Thymus (tissue), 11 donors: Measurements from ENCODE around the gene LENG9. TPM values are rescaled to one million over a fixed set of nuclear protein-coding genes. Genes with fewer than 3 reads are reported as not detected.
"Not testable (repeated sequence)": the region's sequence is repeated elsewhere in the genome, so short reads cannot be mapped to it uniquely, and the experiment has no call there.

Experiments used
- DNase-seq, 9 donors: peaks; one replicate each; pipeline ENCODE4 v3.0.0-alpha.2; 2013; ENCODE audit warnings: low spot score in 9 of 9, low read depth in 6 of 9, missing footprints in 1 of 9
- H3K27ac ChIP-seq, 2 donors: one replicate each; pipeline ENCODE4 v1.5.1; 2013; ENCODE audit warnings: control low read depth in 1 of 2, low read depth in 1 of 2, low read length in 1 of 2, mild to moderate bottlenecking in 1 of 2, moderate library complexity in 1 of 2
- H3K27me3 ChIP-seq, 2 donors: one replicate each; pipeline ENCODE4 v1.5.1; 2013; ENCODE audit warnings: low read length in 1 of 2; ENCODE audit not compliant: control insufficient read depth in 2 of 2, insufficient read depth in 1 of 2
- H3K36me3 ChIP-seq, 2 donors: one replicate each; pipeline ENCODE4 v1.5.1; 2013; ENCODE audit warnings: low read length in 1 of 2, mild to moderate bottlenecking in 1 of 2, moderate library complexity in 1 of 2; ENCODE audit not compliant: control insufficient read depth in 2 of 2, insufficient read depth in 2 of 2
- H3K4me1 ChIP-seq, 2 donors: one replicate each; pipeline ENCODE4 v1.5.1; 2013; ENCODE audit warnings: low read length in 2 of 2; ENCODE audit not compliant: control insufficient read depth in 2 of 2, insufficient read depth in 2 of 2
- H3K4me3 ChIP-seq, 2 donors: one replicate each; pipeline ENCODE4 v1.5.1; 2013; ENCODE audit warnings: low read length in 2 of 2, control low read depth in 1 of 2, mild to moderate bottlenecking in 1 of 2
- H3K9me3 ChIP-seq, 2 donors: one replicate each; pipeline ENCODE4 v1.5.1; 2013; ENCODE audit warnings: low read length in 1 of 2, mild to moderate bottlenecking in 1 of 2; ENCODE audit not compliant: control insufficient read depth in 2 of 2, insufficient read depth in 1 of 2
- WGBS: extraction: QIAGEN DNeasy Blood & Tissue Kit; methylation state at CpG from one replicate; pipeline ENCODE4 v1.1.7; 2013; 5-methylcytosine and 5-hydroxymethylcytosine counted together
- polyA plus RNA-seq: library from polyadenylated mRNA; stranded (reverse); fragments of 200-250 nt; gene quantifications from one replicate; pipeline ENCODE4 v1.2.3, GENCODE V29; 2013
- total RNA-seq: library from RNA; stranded (reverse); fragments of 120-200 nt; gene quantifications from one replicate; pipeline ENCODE4 v1.2.4, GENCODE V29; 2013
- donor health status: healthy.

The LENG9 gene
- total and polyA plus RNA-seq, 2 donors = 2.1 to 2.2 TPM

DNA sequence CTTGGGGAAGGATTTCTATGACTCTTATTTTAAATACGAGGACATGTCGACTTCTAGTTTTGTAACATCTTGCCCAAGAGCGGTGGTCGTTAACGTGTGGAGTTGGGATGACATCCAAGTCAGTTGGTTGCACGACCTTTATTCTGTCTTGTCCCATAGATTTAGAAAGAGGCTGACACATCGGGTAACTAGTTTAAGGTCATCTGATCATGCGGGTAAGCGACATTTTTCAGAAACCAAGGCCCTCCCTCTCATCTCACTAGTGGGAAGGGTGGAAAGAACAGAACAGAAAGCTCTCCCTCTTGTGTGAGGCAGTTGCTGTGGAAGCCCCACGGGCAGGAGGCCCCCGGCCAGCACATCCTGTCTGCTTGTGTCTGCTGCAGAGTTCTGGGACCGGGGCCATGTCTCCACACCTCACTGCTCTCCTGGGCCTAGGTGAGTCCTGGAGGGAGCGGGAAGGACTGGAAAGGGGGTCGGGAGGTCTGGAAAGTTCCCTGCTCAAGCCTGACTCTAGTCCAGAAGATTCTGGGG lies 39.0 kb upstream of the LENG9 start, which contains the start of gene LAIR2:
LAIR2 (plus strand) TSS at position 314 of the 531 bp plus-strand sequence; CDS start at position 402, 88 bp downstream.
- Histone ChIP-seq H3K9me3 (no peaks in the 10 kb centered on the region), H3K4me1 (peaks cover 0 to 5% of the 10 kb centered on the region in 2 donors), H3K27ac (peak within 1 kb of the TSS in 1 of 2 donors; percentile 42), H3K4me3 (peak within 1 kb of the TSS in 1 of 2 donors; percentile 37), H3K27me3 (no peaks in the 10 kb centered on the region), H3K36me3 (no peaks in the 10 kb centered on the region)
- WGBS = 55% methylated on average over 14 of the region's 14 CpGs
- no peak for DNase-seq

DNA sequence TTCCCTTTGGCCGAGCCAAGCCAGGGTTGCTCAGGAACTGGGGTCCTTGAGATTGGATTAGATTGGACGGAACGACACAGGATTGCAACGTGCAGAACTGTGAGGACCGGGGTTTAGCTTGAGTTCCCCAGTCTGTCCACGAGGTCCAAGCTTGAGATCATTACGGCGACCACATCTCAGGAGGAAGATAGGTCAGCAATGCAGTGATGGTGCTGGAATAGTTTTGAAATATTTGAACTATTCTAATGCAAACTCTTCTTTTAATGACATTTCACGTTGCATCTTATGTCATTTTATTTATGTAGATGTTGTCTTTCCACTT lies 34.8 kb upstream of the LENG9 start:
- not testable (repeated sequence) for H3K36me3 ChIP-seq, H3K27me3 ChIP-seq, H3K27ac ChIP-seq, H3K4me1 ChIP-seq, DNase-seq, H3K9me3 ChIP-seq
- peak overlapping the region; percentile 16 to 21 for H3K4me3 ChIP-seq
- WGBS = 65% methylated on average over 9 of the region's 9 CpGs

DNA sequence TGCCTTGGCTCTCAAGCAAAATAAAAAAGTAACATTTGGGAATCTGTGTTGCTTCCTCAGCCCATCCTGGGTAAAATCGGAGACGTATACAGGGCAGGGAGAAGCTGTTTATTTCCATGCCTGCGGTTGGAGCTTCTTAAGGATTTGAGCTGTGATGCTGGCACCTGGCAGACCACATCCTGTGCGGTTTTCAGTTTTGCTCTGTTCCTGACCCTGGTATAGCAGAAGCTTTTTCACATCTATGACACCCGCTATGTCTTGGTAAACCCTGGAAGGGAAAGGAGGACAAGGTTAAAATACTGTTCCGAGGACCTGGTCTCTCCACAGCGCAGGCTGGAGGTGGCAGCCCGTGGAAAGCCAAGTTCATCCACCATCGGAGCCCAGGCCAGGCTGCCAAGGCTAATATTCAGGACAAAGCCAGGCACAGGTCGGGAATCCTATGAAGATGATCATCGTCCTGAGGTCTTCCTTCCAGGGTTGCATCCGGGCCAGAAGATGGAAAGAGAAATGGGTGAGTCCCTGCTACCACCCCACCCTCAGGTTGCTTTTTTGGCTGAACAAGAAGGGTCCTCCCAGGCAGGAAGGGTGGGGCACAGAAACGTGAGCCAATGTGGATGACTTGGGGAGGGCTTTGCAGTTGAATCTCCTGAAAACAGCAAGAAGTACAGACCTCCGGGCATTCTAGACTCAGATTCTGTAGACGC lies 34.3 kb upstream of the LENG9 start:
- H3K27me3 ChIP-seq, H3K4me1 ChIP-seq, H3K36me3 ChIP-seq, H3K9me3 ChIP-seq: not testable (repeated sequence)
- WGBS = 34% methylated on average over 9 of the region's 15 CpGs
- DNase-seq = peak in 2 of 9 donors; percentile 40 to 57
- peak overlapping the region in 1 of 2 donors; percentile 52 for H3K27ac ChIP-seq
- H3K4me3 ChIP-seq = peak overlapping the region; percentile 16 to 21

DNA sequence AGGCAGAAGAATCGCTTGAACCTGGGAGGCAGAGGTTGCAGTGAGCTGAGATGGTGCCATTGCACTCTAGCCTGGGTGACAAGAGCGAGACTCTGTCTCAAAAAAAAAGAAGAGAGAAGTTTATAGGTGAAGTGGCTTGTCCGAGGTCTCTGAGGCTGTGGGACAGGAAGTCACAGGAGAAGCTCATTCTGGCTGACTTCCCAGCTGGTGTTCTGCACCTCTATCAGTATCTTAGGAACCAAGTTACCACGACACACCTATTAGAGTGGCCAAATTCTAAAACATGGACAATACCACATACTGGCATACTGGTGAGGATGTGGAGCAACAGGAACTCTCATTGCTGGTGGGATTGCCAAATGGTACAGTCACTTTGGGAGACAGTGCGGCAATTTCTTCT lies 31.7 kb upstream of the LENG9 start:
- not testable (repeated sequence) for DNase-seq
- WGBS = 39% methylated on average over 5 of the region's 5 CpGs

DNA sequence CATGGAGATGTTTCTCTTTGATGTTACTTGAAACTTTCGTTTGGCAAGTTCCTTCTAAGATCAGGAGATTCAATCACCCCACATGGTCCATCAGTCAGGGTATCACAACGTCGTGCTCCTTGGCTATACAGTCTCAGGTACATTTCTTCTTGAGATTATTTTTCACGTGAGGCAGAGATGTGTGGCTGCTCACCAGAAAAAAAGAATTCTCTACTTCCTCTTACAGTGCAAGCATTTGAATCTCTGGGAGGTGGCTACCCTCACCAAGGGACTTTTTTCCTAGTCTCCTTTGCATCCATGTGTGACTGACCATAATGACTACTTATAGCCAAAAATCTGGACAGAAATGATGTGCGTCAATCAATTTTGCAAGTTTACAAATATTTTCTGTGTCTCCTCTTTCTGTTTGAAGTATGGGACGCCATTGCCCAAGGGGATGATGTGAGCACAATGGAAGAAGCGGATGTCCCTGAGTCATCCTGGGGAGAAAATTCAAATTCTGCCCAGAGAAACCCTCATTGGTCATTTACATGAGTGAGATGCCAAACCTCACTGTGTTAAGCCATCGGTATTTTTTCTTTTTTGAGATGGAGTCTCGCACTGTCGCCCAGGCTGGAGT lies 30.5 kb upstream of the LENG9 start:
- H3K9me3 ChIP-seq = no peaks in the 10 kb centered on the region
- 74% methylated on average over 10 of the region's 10 CpGs for WGBS
- DNase-seq = no peak
- no peaks in the 10 kb centered on the region for H3K36me3 ChIP-seq
- no peak overlapping the region for H3K27ac ChIP-seq
- H3K4me3 ChIP-seq = no peak overlapping the region
- H3K27me3 ChIP-seq = peaks cover 2 to 7% of the 10 kb centered on the region in 2 donors
- peaks cover 0 to 3% of the 10 kb centered on the region in 2 donors for H3K4me1 ChIP-seq

More for the DNA sequence above, 31.7 kb upstream of the LENG9 start:
- not testable (repeated sequence) for H3K27ac ChIP-seq, H3K4me3 ChIP-seq, H3K36me3 ChIP-seq, H3K4me1 ChIP-seq, H3K9me3 ChIP-seq, H3K27me3 ChIP-seq

DNA sequence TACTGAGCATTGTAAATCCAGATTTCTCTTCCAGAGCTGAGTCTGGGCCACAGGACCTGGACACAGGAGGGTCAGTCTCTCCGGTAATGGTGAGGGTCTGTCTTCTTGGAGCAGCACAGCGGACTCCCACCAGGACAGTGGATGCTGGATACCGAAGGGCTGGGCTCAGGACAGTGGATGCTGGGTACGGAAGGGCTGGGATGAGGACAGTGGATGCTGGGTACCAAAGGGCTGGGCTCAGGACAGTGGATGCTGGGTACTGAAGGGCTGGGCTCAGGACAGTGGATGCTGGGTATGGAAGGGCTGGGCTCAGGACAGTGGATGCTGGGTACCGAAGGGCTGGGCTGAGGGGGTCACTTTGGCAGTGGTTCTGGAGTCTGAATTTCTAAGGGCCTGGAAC lies 29.5 kb upstream of the LENG9 start:
- WGBS = 95% methylated on average over 5 of the region's 5 CpGs
- DNase-seq, H3K4me1 ChIP-seq, H3K36me3 ChIP-seq, H3K9me3 ChIP-seq, H3K27me3 ChIP-seq, H3K27ac ChIP-seq: not testable (repeated sequence)
- peak overlapping the region in 1 of 2 donors; percentile 27 for H3K4me3 ChIP-seq

DNA sequence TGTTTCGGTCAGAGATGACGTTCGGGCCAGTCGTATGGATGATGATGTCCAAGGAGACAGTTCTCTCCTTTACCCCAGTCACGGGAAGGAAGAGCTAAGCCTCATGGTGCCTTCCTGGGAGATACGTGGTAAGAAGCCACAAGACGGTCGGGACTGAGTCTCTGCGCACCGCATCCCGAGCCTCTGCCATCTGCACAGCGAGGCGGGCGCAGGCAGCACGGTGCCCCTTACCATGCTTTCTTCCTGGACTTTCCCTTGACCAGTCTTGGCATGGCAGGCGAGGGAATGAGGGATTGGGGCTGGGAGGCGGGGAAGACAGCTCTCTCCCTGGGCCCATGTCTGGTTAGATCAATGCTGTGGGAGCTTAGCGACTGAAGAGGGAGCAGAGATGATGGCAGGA lies 29.0 kb upstream of the LENG9 start:
- 94% methylated on average over 18 of the region's 18 CpGs for WGBS
- DNase-seq = no peak
- peaks cover 2 to 7% of the 10 kb centered on the region in 2 donors for H3K27me3 ChIP-seq

DNA sequence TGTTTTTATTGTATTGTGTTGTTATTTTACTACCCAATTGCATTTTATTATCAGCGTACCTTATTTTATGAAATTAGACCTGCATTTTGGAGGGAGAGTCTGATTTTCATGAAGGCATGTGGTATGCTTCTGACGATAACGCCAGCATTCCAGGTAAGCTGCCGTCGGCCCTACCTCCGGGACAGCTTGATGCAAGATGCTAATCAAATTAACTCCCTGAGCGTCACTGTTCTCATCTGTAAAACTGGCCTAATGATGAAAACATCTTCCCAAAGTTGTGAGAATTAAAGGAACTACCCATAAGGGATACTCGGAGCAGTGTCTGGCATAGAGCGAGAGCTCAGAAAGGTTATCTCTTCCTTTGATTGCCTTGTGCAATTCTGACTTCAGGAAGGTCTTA lies 26.2 kb upstream of the LENG9 start:
- no peak for DNase-seq
- Histone ChIP-seq H3K4me3 (no peak overlapping the region), H3K9me3 (no peaks in the 10 kb centered on the region), H3K4me1 (no peaks in the 10 kb centered on the region), H3K36me3 (no peaks in the 10 kb centered on the region), H3K27me3 (peaks cover 2 to 7% of the 10 kb centered on the region in 2 donors), H3K27ac (no peak overlapping the region)
- WGBS = 79% methylated on average over 9 of the region's 9 CpGs

More for the DNA sequence above, 29.0 kb upstream of the LENG9 start:
- H3K4me3 ChIP-seq = peak overlapping the region in 1 of 2 donors; percentile 27
- no peaks in the 10 kb centered on the region for H3K36me3 ChIP-seq
- no peak overlapping the region for H3K27ac ChIP-seq
- no peaks in the 10 kb centered on the region for H3K4me1 ChIP-seq
- no peaks in the 10 kb centered on the region for H3K9me3 ChIP-seq

DNA sequence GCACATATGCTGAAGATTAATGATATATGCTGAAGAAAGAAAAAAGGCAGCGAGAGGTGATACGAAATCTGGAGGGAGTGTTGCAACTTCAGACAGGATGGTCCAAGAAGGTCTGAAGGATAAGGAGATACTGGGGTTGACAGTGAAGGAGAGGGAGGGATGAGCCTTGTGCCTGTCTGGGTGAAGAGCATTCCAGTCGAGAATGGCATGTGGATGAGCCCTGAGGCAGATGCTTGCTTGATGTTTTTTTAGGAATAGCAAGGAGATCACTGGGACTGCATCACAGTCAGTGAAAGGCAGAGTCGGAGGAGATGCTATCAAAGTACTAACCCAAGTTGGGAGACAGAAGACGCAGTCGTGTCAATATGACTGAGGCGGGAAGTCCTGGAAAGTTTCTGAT lies 25.8 kb upstream of the LENG9 start:
- H3K9me3 ChIP-seq = no peaks in the 10 kb centered on the region

More for the DNA sequence above, 25.8 kb upstream of the LENG9 start:
- Histone ChIP-seq H3K27ac (no peak overlapping the region), H3K4me3 (no peak overlapping the region), H3K36me3 (no peaks in the 10 kb centered on the region), H3K4me1 (no peaks in the 10 kb centered on the region), H3K27me3 (peaks cover 2 to 9% of the 10 kb centered on the region in 2 donors)
- WGBS = 87% methylated on average over 7 of the region's 7 CpGs
- no peak for DNase-seq
